GM12878 (cell line): ENCODE results near the gene DNMT1.

Experiments used
- ESRRA ChIP-seq: IDR thresholded peaks from 2 replicates; pipeline ENCODE4 v1.6.1; 2012; ENCODE audit warnings: mild to moderate bottlenecking, low read length, improper control_type of control experiment
- POLR2A ChIP-seq: IDR thresholded peaks from 2 replicates; pipeline ENCODE4 v1.6.1; 2011; ENCODE audit warnings: low read depth, mild to moderate bottlenecking, low read length
- RFX5 ChIP-seq: IDR thresholded peaks from 2 replicates; pipeline ENCODE4 v1.6.1; 2011; ENCODE audit warnings: low read depth, low read length, improper control_type of control experiment

DNA sequence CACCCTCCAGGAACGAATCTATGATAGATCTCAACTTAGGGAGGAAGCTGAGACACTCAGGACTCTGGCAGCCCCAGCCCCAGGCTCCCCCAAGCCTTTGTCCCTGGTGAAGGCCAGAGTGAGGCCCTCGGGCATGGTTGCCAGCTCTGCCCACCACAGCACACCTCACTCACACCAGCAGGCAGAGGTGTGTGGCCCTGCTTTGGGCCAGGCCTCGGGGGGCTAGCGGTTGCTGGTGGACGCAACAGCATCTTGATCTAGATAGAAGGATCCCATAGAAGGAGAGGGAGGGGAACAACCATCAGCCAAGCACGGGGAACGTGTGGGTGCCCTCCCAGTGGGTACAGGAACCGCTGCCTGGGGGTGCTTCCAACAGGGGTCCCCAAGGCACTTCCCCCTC is 36.7 kb downstream of the DNMT1 start:
- TF ChIP-seq POLR2A, result peak; percentile 48; the same call in 1 of the 2 replicates
- no peak for TF ChIP-seq RFX5
- no peak for TF ChIP-seq ESRRA
